DOHH2 (cell line): ENCODE measurements around the gene PRDX3.

Source experiments
- CTCF ChIP-seq: fragments of 200-600 bp; sonication (generic); IDR thresholded peaks from one replicate; pipeline ENCODE4 v1.5.1; 2014; ENCODE audit warnings: antibody characterized with exemption, mild to moderate bottlenecking, low read depth, low read length; ENCODE audit not compliant: poor library complexity, severe bottlenecking
- EZH2phosphoT487 ChIP-seq: fragments of 200-600 bp; sonication (generic); IDR thresholded peaks from 2 replicates; pipeline ENCODE4 v1.6.1; 2017; ENCODE audit warnings: borderline replicate concordance, mild to moderate bottlenecking, antibody characterized with exemption, low read length, moderate library complexity, mixed read lengths

GRCh38 chr10:119118231-119118630, 60.4 kb downstream of the PRDX3 start:
- TF ChIP-seq CTCF (no peak), EZH2phosphoT487 (no peak)
